HG03139 (cell line): ENCODE measurements around the gene ARL5A.

Experiments
- ATAC-seq: cut with Tn5 transposase; IDR thresholded peaks from one replicate; pipeline ENCODE4 v1.9.1; 2021; ENCODE audit not compliant: unreplicated experiment

Gene ARL5A

GRCh38 chr2:151841047-151841424 is 12.8 kb upstream of the ARL5A start:
- no peak for ATAC-seq

DNA sequence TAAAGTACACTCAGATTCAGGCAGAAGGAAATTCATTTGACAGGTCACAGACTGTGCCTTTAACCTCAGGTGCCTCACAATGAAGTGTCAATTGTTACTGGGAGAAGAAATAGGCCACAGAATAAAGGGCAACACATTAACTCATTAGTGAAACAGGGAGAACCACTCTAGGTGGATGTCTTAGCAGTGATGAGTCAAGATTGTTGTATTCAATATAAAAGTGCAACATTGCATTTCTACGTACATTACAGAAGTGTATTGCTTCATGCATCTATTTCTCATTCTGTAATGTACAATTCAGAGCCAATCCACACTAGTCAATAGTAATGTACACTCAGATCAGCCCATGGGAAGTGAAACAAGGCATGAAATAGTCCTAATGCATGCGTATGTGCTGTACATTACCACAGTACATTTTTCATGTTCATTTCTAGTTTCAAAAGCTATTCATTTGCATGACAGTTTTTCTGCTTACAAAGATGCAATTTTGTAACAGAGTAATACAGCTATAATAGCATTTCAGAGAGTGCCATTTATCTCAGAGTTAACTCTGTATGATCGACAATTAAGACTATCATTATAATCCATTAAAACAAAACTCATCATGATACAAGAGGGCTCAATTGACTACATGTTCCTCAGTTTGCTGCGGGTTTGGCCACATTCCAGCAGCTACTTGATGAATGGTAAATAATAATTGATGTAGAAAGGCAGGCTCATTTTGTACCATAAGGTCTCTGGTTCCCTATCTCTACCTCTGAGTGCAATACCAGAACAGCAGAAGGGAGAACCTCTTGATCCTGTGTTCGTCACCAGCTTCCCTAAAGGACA is 12.2 kb upstream of the ARL5A start:
- peak; percentile 98 for ATAC-seq

- ATAC-seq: no peak
These were observed 9.7 kb upstream of the ARL5A start for GRCh38 chr2:151837926-151838325.

- ATAC-seq: no peak
These were observed 5.8 kb upstream of the ARL5A start for GRCh38 chr2:151833984-151834383.

DNA sequence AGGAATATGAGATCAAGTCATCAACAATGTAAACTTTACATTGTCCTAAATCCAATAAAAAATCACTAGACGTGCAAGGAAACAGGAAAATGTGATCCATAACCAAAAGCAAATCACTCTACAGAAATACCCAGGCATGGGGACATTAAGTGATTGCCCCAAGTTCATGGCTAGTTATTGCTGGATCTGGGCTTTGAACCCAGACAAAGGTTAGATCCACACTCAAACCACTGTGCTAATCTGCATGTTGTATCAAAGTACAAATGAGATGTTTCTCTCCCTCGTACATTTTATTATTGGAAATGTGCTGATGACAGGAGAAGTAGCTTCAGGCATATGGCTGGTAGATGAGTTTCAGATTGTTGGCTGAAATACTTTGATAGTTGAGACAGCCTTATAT is 2.7 kb upstream of the ARL5A start:
- ATAC-seq: no peak

- no peak for ATAC-seq
These were observed 686 bp upstream of the ARL5A start for GRCh38 chr2:151828890-151829324.

DNA sequence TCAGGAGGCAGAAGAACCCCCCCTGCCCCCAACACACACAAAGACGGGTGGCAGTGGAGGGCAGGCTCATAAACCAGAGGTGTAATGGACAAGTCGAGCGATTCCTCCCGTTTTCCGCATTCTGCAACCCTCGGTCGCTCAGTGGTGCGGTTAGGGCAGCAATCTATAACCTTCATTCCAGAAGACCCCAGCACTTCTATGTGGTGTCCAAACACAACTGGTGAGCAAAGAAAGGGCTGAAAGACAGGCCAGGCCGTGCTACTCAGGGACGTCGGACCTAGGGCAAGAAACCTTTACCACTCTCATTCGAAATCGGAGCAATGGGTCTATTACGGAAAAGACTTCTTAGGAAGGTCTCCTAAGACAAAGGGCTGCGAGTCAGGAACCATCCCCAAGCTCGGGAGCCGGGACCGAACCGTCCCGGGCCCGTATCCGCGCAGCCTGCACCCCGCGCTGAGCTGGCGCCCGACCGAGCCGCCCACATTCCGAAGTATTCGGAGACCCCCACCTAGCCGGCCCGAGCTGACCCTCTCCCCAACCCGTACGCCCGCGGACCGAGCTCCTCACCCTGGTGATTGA is 568 bp downstream of the ARL5A start:
- ATAC-seq: peak; percentile 19

DNA sequence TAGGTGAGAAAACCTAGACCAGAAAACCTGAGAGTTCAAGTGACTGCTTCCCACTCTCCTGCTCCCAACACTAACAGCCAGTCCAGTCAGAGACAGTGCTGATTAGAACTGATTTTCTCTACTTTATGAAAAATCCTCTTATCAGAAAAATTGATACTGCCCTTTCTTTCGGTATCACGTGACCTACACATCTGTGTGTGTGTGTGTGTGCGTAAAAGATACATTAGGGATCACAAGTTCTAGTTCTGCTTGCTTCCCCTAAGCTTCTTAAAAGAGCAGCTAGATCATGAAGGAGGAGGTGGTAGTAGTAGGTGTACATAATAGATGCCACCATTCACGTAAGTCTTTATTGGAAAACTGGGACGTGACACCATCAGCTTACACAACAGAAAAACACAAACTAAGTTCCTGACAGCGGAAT is 1.5 kb downstream of the ARL5A start:
- ATAC-seq: no peak

- ATAC-seq: no peak
These were observed 3.3 kb downstream of the ARL5A start for GRCh38 chr2:151824886-151825285.

- no peak for ATAC-seq
These were observed 4.6 kb downstream of the ARL5A start for GRCh38 chr2:151823651-151824050.

- ATAC-seq: peak; percentile 59
These were observed 8.3 kb downstream of the ARL5A start for GRCh38 chr2:151819920-151820319.

DNA sequence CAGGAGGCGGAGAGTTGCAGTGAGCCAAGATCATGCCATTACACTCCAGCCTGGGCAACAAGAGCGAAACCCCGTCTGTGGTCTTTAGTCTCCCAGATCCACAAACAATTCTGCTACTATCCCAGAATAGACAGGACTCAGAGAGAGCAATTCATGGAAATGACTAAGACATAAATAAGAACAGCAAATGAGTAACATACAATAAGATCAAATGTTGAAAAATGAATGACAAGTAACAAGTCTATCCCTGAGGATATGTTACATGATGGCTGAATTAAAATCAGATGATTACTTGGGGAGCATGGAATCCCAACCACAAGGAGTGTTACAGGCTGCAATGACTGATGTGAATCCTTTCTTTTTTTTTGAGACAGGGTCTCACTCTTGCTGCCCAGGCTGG is 10.3 kb downstream of the ARL5A start:
- no peak for ATAC-seq

- ATAC-seq: no peak
These were observed 11.4 kb downstream of the ARL5A start for GRCh38 chr2:151816843-151817242.

GRCh38 chr2:151815821-151816489 is 12.3 kb downstream of the ARL5A start:
- no peak for ATAC-seq

DNA sequence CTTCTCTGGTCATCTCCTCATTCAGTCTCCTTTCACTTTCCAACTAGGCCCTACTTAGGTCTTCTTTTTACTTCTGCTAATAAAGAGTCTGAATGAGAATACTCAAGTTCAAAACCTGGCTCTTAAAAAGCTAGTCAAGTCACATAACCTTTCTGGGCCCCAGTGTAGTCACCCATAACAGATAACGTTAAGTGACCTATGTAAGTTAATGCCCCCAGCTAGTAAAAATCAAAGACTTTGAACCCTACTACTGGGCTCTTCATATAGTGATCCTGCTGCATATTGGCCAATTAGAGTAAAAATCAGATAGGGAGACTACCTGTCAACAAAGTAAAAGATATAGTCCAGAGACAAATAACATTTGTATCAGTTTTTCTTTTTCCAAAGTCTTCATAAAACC is 17.7 kb downstream of the ARL5A start:
- no peak for ATAC-seq

GRCh38 chr2:151809073-151809383 is 19.2 kb downstream of the ARL5A start:
- ATAC-seq: no peak

DNA sequence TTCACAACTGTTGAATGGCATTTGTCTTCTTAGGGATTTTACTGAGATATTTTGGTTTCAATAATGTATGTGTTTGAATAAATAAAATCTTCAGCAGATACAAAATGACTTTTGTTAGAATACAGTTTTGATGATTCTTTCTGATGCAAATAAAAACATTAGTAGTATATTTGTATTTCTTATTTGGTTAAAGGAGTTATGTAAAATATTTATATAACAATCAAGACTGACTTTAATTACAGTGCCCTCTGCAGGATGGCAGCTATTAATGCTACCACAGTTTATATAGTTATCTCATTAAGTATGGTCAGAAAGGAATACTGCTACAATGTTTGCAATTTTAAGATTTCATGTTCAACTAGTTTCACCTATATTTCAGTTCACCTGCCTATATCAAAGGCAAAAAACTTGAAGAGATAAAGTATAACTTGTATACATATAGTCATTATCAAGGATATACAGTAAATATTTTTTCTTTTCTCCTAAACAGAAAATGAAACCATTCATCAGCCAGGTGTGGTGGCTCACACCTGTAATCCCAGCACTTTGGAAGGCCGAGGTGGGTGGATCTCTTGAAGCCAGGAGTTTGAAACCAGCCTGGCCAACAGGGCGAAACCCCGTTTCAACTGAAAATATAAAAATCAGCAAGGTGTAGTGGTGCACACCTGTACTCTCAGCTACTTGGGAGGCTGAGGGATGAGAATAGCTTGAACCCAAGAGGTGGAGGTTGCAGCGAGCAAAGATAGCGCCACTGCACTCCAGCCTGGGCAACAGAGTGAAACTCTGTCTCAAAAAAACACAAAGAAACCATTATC is 19.8 kb downstream of the ARL5A start:
- ATAC-seq: no peak

- ATAC-seq: no peak
These were observed 22.3 kb downstream of the ARL5A start for GRCh38 chr2:151805961-151806360.

DNA sequence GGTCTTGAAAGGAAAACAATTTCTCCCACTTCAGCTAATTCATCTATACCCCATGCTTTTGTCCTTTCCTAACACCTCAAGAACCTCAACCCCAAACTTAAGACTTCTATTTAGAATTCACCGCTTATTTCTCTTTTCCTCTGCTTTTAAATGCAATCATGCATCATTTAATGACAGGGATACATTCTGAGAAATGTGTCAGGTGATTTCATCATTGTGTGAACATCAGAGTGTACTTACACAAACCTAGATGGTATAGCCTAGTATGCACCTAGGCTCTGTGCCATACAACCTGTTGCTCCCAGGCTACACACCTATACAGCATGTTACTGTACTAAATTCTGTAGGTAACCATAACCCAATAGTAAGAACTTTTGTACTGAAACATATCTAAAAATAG is 22.9 kb downstream of the ARL5A start:
- ATAC-seq: no peak

DNA sequence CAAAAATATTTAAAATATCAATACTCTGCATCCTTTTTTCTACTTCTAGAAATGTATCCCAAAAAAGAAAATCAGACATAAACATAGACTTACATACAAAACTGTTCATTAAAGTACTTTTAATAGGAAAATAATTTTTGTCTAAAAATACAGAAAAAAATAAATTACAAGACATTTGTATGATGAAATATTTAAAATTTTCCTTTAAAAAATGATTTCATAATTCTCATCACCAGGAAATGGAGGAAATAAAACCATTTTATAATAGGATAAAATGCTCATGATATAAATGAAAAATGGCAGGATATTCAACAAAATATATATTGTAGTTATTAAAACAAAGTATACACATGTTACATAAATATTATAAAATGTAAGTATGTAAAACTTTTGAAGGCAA is 24.4 kb downstream of the ARL5A start:
- no peak for ATAC-seq

GRCh38 chr2:151802315-151802714 is 25.9 kb downstream of the ARL5A start:
- ATAC-seq: no peak
